ENCODE measurements around the gene LIN52.
A peak's percentile ranks its signal among the peaks of the same experiment; 100 is the strongest.

Gene LIN52

GRCh38 chr14:74084277-74085046, at the start of gene LIN52, which contains the start of gene ALDH6A1:
Gene LIN52 (plus strand): TSS chr14:74084956. CDS start chr14:74084975, 19 bp downstream.
Gene ALDH6A1 (minus strand): TSS chr14:74084453. CDS start chr14:74084394, 59 bp downstream.
- peak; percentile 100 for DNase-seq

- no peak for DNase-seq
Observed at GRCh38 chr14:74035556-74035955, 49.2 kb upstream of the LIN52 start.

- DNase-seq: peak; percentile 60
Observed at GRCh38 chr14:74038020-74038859, 46.5 kb upstream of the LIN52 start.

- no peak for DNase-seq
Observed at GRCh38 chr14:74042296-74042695, 42.5 kb upstream of the LIN52 start.

GRCh38 chr14:74045522-74045921, 39.2 kb upstream of the LIN52 start:
- DNase-seq: no peak

- no peak for DNase-seq
Observed at GRCh38 chr14:74048281-74048680, 36.5 kb upstream of the LIN52 start.

GRCh38 chr14:74049876-74050495, 34.8 kb upstream of the LIN52 start:
- no peak for DNase-seq

- no peak for DNase-seq
Observed at GRCh38 chr14:74062809-74063150, 22.0 kb upstream of the LIN52 start.

- no peak for DNase-seq
Observed at GRCh38 chr14:74064426-74064825, 20.3 kb upstream of the LIN52 start.

GRCh38 chr14:74064883-74065282, 19.9 kb upstream of the LIN52 start:
- DNase-seq: no peak

GRCh38 chr14:74065746-74066575, 18.8 kb upstream of the LIN52 start:
- no peak for DNase-seq

- no peak for DNase-seq
Observed at GRCh38 chr14:74077401-74077800, 7.4 kb upstream of the LIN52 start.

GRCh38 chr14:74080820-74081460, 3.8 kb upstream of the LIN52 start:
- DNase-seq: no peak

- no peak for DNase-seq
Observed at GRCh38 chr14:74081491-74081890, 3.3 kb upstream of the LIN52 start.

GRCh38 chr14:74083161-74083560, 1.6 kb upstream of the LIN52 start:
- DNase-seq: no peak

- no peak for DNase-seq
Observed at GRCh38 chr14:74083784-74084276, 926 bp upstream of the LIN52 start.

GRCh38 chr14:74085047-74085637, 386 bp downstream of the LIN52 start:
- peak; percentile 73 for DNase-seq

- DNase-seq: peak; percentile 67
Observed at GRCh38 chr14:74085828-74086227, 1.1 kb downstream of the LIN52 start.

GRCh38 chr14:74089251-74090020, 4.7 kb downstream of the LIN52 start:
- peak; percentile 23 for DNase-seq

GRCh38 chr14:74105381-74105780, 20.6 kb downstream of the LIN52 start:
- DNase-seq: no peak

- DNase-seq: no peak
Observed at GRCh38 chr14:74109369-74109768, 24.6 kb downstream of the LIN52 start.

All from activated CD4-positive, alpha-beta T cell treated with anti-CD3 and anti-CD28 coated beads, Interleukin-10, Interleukin-2, amounts not matched to agents 100 ng/mL and 50 ng/mL, durations not matched to agents 16 hours and 8 hours (primary cell).